GM12875 (cell line): ENCODE measurements around the gene ART1.

ENCODE experiments used
- H3K4me3 ChIP-seq: one replicate; pipeline ENCODE4 v1.5.1; 2011; ENCODE audit warnings: low read depth, low read length, control low read depth
- CTCF ChIP-seq: IDR thresholded peaks from 2 replicates; pipeline ENCODE4 v1.5.1; 2011; ENCODE audit warnings: low read depth, mild to moderate bottlenecking, control low read depth, inconsistent platforms, low read length, moderate library complexity, borderline replicate concordance; ENCODE audit not compliant: insufficient read depth

Gene ART1

GRCh38 chr11:3622521-3622920, 22.4 kb upstream of the ART1 start:
- H3K4me3 ChIP-seq: no peak overlapping the region
- no peak for TF ChIP-seq CTCF

- H3K4me3 ChIP-seq: no peak overlapping the region
- TF ChIP-seq CTCF: no peak
Measured at GRCh38 chr11:3623121-3623520, 21.8 kb upstream of the ART1 start.

- no peak overlapping the region for H3K4me3 ChIP-seq
- TF ChIP-seq CTCF: no peak
Measured at GRCh38 chr11:3623767-3624458, 21.0 kb upstream of the ART1 start.

DNA sequence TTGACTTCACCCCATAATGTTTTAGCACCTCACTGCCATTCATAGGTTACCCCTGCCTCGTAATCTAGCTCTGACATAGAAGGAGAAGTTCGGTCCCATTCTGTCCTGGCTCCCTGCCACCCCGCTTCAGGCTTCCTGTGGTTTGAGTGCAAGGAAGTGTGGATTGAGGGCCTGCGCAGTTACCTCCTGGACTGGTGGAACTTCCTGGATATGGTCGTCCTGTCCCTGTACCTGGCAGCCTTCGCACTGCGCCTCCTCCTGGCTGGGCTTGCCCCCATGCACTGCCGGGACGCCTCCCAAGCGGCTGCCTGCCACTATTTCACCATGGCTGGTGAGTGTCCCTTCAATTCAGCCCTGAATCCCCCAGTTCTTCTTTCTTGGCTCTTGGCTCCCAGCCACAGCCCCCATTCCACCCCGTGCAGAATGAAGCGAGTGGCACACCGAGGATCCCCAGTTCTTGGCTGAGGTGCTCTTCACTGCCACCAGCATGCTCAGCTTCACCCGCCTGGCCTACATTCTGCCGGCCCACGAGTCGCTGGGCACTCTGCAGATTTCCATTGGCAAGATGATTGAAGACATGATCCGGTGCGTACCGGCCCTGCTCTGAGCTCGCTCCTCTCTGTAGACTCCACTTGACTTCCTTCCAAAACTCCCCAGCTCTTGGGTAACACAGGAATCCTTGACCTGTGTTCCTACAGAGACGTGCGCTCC, 18.5 kb upstream of the ART1 start:
- no peak for TF ChIP-seq CTCF
- H3K4me3 ChIP-seq: no peak overlapping the region

DNA sequence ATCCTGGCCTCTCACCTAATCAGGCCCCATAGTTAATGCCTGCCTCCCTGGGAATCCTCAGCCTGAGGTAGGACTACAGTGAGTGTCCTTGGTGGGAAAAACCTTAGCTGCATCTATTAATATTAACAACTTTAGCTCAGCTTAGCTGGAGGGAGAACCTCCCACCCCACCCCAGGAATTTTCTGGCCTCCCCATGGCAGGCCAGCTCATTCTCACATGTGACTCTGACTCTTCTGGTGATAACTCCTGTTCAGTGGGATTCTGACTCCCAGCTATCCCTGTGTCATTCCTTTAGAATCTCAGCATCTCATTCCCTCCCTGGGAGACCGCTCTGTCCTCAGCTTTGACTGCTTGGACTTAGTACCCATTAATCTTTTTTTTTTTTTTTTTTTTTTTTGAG, 17.6 kb upstream of the ART1 start:
- H3K4me3 ChIP-seq: no peak overlapping the region
- no peak for TF ChIP-seq CTCF

DNA sequence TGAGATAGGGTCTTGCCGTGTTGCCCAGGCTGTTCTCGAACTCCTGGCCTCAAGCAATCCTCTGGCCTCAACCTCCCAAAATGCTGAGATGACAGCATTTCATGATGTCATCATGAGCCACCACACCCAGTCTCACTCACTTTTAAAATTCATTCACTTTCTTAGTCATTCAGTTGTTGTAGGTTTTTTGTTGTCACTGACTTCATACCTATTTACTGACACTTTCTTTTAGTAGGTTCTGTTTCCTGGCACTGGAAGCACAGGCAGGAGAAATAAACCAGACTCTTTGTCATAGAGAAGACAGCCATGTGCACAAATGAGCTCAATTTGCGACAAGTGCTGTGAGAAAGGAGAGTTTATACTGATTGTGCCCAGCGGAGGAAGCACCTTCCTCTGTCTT, 13.6 kb upstream of the ART1 start:
- no peak overlapping the region for H3K4me3 ChIP-seq
- TF ChIP-seq CTCF: no peak

- H3K4me3 ChIP-seq: no peak overlapping the region
- no peak for TF ChIP-seq CTCF
Measured at GRCh38 chr11:3632070-3632660, 12.8 kb upstream of the ART1 start.
